WTC11 (cell line): ENCODE data around the gene PXDC1.

Source experiments
- ATF2 ChIP-seq: sonication (generic); formaldehyde crosslinking; IDR thresholded peaks from 2 replicates; pipeline ENCODE4 v1.8.1; 2022; ENCODE audit warnings: low read depth, missing genetic modification reagents, borderline replicate concordance
- CTCF ChIP-seq: fragments of 200-600 bp; IDR thresholded peaks from 2 replicates; pipeline ENCODE4 v1.8.0; 2022; ENCODE audit warnings: antibody characterized with exemption
- E2F4 ChIP-seq: sonication (generic); formaldehyde crosslinking; IDR thresholded peaks from 2 replicates; pipeline ENCODE4 v1.8.1; 2022; ENCODE audit warnings: low read depth, mild to moderate bottlenecking, moderate library complexity, missing genetic modification reagents, borderline replicate concordance
- FOXP1 ChIP-seq: sonication (generic); formaldehyde crosslinking; IDR thresholded peaks from 2 replicates; pipeline ENCODE4 v1.8.0; 2022; ENCODE audit warnings: missing genetic modification reagents, mild to moderate bottlenecking, moderate library complexity, borderline replicate concordance
- FOXP4 ChIP-seq: sonication (generic); formaldehyde crosslinking; IDR thresholded peaks from 2 replicates; pipeline ENCODE4 v1.8.0; 2022; ENCODE audit warnings: mild to moderate bottlenecking, missing genetic modification reagents
- JUN ChIP-seq: sonication (generic); formaldehyde crosslinking; IDR thresholded peaks from 2 replicates; pipeline ENCODE4 v1.8.0; 2023; ENCODE audit warnings: mild to moderate bottlenecking, missing genetic modification reagents
- MAX ChIP-seq: sonication (generic); formaldehyde crosslinking; IDR thresholded peaks from 2 replicates; pipeline ENCODE4 v1.8.0; 2022; ENCODE audit warnings: mild to moderate bottlenecking, missing genetic modification reagents
- NR1H2 ChIP-seq: sonication (generic); formaldehyde crosslinking; IDR thresholded peaks from 2 replicates; pipeline ENCODE4 v1.9.0; 2021; ENCODE audit warnings: mild to moderate bottlenecking, moderate library complexity, missing genetic modification reagents
- NR2C2 ChIP-seq: sonication (generic); formaldehyde crosslinking; IDR thresholded peaks from 2 replicates; pipeline ENCODE4 v1.8.0; 2022; ENCODE audit warnings: mild to moderate bottlenecking, missing genetic modification reagents
- PREB ChIP-seq: sonication (generic); formaldehyde crosslinking; IDR thresholded peaks from 2 replicates; pipeline ENCODE4 v1.8.1; 2022; ENCODE audit warnings: mild to moderate bottlenecking, missing genetic modification reagents, moderate library complexity, borderline replicate concordance
- SP1 ChIP-seq: sonication (generic); formaldehyde crosslinking; conservative IDR thresholded peaks from 2 replicates; pipeline ENCODE4 v1.8.1; 2022; ENCODE audit warnings: missing genetic modification reagents
- TEAD1 ChIP-seq: sonication (generic); formaldehyde crosslinking; IDR thresholded peaks from 2 replicates; pipeline ENCODE4 v1.8.0; 2022; ENCODE audit warnings: mild to moderate bottlenecking, missing genetic modification reagents
- USF2 ChIP-seq: sonication (generic); formaldehyde crosslinking; IDR thresholded peaks from 2 replicates; pipeline ENCODE4 v1.8.1; 2023; ENCODE audit warnings: mild to moderate bottlenecking, missing genetic modification reagents, moderate library complexity

GRCh38 chr6:3776881-3777507 lies 25.5 kb upstream of the PXDC1 start:
- TF ChIP-seq CTCF (no peak), NR2C2 (CRISPR knock-in tag) (no peak), E2F4 (CRISPR knock-in tag) (no peak), FOXP4 (CRISPR knock-in tag) (no peak), NR1H2 (no peak), FOXP1 (CRISPR knock-in tag) (no peak), SP1 (CRISPR knock-in tag) (no peak), TEAD1 (CRISPR knock-in tag) (no peak), PREB (no peak), JUN (CRISPR knock-in tag) (no peak), MAX (CRISPR knock-in tag) (no peak), USF2 (CRISPR knock-in tag) (no peak), ATF2 (no peak)
